GM18868 (cell line): ENCODE measurements around the gene KIAA1217.
A peak's percentile ranks its signal among the peaks of the same experiment; 100 is the strongest.
"Not testable (repeated sequence)": the region's sequence is repeated elsewhere in the genome, so short reads cannot be mapped to it uniquely, and the experiment has no call there.

Source experiments
- ATAC-seq: cut with Tn5 transposase; IDR thresholded peaks from one replicate; pipeline ENCODE4 v1.9.1; 2021; ENCODE audit warnings: mild to moderate bottlenecking, moderate library complexity; ENCODE audit not compliant: unreplicated experiment

The KIAA1217 gene

DNA sequence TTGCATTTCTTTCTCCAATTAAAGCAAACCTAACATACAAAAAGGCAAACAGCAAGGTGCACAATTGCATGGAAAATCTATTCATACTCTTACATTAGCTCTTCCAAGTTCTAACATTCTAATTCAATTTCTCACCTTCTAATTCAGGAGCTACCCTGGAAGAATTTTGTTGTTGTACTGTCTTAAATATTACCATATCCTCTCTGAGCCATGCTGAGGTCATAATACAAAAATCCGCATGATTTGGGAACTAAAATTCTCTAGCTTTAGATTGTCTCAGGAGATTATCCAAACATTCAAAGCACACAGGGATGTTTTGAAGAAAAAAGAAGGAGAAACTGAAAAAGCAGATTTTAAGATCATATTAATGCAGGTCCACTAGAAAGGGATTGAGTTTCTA, 229.9 kb downstream of the KIAA1217 start:
- ATAC-seq: no peak

DNA sequence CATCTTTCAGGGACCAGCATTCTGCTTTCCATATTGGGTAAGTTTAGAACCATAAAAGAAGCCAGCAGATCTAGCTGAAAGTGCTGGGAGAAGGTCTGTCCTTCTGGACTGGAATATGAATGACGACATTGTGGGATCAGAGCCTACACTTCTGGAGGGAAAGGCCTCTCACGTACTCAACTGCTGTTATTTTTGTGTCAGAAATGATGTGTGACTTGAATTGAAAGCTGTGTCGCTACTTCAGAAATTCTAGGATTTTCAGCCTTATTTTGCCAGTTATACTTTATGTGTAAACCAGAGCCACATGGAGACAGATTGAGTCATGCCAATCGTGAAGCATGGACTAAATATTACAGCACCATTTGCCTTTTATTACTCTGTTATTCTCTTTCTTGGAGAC, 231.0 kb downstream of the KIAA1217 start:
- ATAC-seq: no peak

DNA sequence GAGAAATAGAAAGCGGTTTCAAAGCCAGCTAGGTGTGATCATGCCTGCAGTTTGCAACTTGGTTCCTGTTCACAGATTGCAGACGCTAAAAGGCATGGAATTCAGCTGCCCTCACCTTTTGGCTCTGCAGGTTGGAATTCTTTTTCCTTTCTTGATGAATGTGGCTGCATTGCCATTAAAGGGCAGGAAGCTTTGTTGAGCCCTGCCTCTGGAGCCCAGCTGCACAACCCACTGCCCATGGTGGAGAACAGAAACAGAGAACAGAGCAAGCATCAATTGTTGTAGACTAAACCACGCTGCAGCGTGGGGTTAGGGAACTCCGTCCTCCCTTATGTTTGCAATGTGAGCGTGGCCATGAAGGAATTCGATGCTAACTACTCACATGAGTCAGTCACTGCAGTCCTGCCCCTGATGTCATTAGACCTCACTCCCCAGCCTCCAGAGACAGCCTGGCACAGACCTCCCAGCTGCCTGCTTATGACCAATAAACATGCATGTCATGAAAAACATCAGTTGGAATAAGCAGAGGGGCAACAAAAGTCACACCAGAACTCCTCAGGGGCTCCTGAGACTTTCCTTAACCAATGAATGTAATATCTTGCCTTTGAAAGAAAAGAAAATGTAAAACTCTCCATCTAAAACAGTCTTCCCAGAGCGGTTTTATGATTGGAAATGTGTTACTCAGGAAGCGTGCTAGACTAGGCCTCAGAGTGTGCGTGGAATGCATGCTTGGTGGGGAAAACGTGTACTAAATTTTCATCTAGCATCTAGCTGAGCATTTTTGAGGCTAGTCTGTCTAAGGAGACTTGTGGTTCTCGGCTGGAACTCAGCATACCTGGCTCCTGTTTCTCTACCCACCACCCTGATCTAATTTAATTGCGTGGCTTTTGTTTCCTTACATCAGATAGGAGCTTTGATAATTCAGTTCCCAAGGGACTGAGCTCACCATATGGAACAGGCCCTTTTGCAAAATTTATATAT, 232.2 kb downstream of the KIAA1217 start:
- ATAC-seq: peak; percentile 40

DNA sequence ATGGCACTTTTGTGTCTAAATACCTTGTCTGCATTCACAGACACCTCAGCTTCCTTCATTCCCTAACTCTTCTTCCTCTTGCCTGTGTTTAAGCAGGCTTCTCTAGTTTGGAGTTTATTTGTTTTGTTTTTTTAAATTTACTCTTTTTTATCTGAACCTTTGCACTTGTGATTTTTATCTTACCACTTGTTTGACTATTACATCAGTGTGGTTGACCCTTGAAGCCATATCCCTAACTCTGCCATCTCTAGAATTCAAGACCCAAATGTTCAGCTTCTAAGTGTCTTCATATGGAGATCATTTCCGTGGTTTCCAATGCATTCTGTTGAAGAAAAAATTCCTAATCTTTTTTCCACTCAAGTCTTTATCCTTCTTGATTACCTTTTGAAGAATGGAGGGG, 233.3 kb downstream of the KIAA1217 start:
- ATAC-seq: no peak

DNA sequence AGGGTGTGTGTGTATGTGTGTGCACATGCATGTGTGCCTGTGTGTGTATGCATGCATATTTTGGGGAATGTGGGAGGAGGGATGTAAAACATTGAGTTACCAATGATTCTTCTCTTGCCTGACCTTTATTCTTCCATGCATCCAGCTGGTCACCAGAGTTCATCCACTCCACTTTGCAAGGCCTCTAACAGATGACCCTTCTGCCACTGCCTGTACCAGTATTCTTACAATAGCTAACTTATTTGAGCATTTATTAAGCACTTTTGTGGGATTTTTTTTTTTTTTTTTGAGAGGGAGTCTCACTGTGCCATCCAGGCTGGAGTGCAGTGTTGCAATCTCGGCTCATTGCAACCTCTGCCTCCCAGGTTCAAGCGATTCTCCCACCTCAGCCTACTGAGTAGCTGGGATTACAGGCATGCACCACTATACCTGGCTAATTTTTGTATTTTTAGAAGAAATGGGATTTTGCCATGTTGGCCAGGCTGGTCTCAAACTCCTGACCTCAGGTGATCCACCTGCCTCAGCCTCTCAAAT, 233.8 kb downstream of the KIAA1217 start:
- ATAC-seq: not testable (repeated sequence)

DNA sequence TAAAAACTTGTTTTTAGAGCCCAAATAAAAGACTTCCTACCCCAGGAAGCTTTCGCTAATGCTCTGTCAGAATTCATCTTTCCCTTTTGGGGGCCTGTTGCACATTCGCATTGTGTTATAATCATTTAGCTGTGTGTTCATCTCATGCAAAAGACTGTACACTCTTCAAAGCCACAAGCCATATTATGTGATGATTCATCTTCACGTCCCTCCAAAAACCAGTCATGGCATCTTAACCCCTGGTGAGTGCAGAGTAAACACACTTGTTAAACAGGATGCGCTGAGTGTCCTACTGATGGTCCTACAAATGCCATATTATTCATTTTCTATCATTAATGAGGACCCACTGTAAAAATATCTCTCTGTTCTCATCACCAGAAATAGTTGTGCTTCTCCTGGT, 235.4 kb downstream of the KIAA1217 start:
- ATAC-seq: peak; percentile 47

DNA sequence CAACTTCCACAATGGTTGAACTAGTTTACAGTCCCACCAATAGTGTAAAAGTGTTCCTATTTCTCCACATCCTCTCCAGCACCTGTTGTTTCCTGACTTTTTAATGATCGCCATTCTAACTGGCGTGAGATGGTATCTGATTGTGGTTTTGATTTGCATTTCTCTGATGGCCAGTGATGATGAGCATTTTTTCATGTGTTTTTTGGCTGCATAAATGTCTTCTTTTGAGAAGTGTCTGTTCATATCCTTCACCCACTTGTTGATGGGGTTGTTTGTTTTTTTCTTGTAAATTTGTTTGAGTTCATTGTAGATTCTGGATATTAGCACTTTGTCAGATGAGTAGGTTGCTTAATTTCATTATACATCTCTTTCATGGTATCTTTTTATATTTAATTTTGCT, 237.0 kb downstream of the KIAA1217 start:
- ATAC-seq: not testable (repeated sequence)

DNA sequence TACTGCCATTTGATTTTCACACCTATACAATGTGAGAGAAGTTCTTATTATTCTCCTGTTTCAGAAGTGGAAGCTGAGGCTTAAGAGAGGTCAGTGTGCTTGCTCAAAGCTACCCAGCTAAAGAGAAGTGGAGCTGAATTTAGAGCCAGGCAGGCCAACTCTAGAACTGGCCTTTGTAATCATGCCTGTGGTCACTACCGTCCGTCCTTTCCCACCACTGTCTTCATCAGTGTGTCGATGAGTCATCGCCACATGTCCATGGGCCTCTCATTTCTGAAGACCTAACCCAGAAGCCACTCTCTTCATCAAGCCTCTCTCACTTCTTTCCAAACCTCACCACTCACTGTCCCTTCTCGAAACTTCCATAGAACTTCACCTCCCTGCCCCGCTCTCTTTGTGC, 237.8 kb downstream of the KIAA1217 start:
- ATAC-seq: no peak

DNA sequence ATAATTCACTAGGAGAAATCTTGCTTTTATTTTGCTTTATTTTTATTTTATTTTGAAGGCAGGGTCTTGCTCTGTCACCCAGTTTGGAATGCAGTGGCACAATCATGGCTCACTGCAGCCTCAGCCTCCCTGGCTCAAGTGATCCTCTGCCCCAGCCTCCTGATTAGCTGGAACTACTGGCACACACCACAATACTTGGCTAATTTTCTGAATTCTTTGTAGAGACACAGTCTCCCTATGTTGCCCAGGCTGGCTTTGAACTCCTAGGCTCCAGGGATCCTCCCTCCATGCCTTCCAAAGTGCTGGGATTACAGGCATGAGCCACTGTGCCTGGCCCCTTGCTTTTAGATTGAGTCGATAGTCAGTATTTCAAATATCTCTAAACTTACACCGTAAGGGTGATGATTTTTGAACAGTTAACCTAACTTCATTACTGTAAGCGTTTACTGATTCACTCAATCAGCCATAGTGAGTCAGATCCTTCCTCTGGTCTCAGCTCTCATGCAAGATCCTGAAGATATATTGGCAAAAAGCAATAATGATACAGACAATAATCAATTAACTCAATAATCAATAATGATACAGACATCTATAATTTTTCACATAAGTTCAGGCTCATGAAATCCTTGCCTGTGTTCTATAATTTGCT, 239.5 kb downstream of the KIAA1217 start:
- no peak for ATAC-seq

DNA sequence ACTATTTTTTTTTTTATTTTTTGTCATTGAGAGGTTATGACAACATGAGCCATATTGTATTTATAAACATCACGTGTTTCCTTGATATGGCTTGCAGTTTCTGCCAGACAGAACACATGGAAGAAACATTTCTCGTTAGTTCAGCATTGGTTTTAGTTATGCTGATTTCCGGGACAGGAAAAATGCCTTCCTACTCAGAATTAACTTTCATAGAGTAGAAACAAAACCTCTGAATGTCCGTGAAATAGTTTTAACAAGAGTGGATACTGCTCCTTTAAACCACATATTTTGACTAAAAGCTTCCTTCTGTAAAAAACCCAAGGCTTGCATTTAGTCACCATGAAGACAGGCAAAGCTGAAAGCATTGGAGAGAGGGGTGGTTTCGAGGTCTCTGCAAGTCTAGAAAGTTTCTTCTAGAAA, 240.4 kb downstream of the KIAA1217 start:
- peak; percentile 91 for ATAC-seq

DNA sequence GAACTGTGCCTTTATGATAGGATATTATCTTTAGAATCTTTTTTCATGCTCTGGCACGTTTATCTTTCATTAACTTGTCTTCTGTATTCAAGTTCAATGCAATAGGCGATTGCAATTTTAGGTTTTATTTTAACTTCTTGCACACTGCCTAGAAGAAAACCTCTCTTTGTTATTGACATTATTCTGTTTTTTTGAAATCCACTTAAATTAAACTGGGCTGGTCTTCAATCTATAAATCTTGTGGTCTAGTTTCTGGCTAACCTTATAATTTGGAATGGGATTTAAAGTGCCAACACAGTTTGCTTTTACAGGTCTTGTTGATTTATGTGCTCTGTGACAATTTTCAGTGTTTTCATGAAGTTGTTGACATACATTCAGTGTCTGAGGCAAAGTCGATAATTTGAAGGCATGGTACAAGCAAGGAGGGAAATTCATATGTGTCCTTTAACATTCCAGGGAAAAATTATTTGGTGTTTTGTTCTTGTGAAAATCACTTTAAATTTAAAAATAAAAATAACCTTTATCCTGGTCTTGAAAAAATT, 240.9 kb downstream of the KIAA1217 start:
- no peak for ATAC-seq

DNA sequence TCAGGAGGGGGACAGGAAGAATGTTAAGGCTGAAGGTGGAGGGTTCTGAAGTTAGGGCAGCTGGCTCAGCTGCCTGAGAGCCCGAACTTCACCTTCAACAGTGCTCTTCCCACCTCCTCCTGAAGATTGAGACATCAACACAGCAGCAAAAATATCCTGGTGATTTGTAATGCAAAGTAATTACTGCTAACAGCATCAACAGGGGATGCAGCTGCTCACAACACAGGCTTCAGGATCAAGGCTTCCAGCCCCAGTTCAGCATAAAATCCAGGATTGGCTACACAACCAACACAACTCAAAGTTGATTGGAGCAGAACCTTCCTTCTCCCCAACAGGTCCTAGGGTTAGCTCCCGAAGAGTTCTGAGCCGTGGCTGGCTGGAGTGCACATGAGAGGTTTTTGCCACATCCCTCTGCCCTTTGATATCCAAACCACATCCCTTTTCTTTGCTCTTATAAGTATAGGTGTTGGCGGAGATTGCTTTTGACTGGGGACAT, 242.4 kb downstream of the KIAA1217 start:
- no peak for ATAC-seq

DNA sequence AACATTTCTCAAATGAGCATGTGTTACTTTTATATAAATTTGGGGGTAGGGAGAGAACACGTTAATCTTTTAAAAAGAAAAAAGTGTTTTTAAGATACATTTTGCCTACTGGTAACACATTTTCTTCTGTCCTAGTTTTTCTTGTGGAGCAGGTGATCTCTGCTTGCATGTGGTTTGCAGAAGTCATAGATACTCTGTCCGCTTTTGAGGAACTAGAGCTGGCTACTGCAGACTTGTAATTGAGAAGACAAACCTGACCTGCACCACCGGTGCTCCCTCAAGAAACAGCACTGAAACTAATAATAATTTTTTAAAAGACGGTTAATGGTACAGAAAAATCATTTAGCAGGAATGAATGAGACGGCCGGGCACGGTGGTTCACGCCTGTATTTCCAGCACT, 243.1 kb downstream of the KIAA1217 start:
- no peak for ATAC-seq

DNA sequence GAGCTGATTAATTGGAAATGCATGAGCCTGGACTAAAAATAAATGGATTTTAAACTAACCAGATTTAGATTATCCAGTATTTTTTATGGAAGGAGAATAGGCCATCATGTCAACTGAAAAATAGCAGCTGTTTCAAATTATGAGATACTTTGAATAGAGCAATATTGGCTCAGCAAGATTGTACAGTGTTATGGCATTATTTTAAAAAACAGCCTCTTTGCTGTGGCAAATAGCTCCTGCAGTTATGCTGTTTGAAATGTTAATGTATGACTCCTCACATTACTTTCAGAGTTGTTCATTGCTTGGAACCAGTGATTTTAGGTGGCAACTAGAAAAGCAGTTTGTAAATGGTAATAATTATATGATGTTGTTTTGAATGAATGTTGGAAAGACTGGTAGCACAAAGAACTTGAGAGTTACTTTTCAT, 244.5 kb downstream of the KIAA1217 start:
- no peak for ATAC-seq

DNA sequence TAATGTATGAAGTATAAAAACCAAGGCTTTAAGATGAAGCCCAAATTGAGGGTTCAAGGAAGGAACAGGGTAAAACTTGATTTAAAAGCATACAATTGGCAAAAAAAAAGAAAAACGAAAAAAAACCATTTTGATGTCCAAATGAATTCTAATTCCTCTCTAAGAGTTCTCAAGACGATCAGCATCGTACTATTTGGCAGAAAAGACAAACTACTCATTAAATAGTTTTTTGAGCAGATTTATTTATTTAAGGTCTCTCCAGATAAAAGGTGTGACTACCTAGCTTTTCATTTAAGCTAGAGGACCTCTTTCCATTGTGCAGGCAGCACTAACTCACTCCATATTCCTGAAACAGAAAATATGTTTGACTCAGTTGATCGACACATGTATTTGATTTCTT, 245.0 kb downstream of the KIAA1217 start:
- no peak for ATAC-seq

DNA sequence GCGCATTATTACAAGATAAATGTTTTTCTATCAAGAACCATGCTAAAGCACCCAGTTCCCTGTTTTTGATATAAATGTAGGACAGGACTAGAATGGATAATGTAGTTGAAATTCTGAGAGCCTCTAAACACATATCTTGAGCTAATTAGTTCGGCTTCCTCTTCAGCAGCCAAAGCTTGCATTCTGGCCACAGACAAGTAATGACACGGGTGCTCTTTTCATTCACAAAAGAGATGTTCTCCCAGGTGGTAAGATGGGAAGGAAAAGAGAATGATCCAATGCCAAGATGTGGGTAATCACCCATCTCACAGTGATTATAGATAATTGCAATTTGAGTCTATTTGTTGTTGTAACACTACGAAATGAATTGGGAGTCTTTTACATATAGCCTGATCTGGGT, 246.5 kb downstream of the KIAA1217 start:
- ATAC-seq: no peak

DNA sequence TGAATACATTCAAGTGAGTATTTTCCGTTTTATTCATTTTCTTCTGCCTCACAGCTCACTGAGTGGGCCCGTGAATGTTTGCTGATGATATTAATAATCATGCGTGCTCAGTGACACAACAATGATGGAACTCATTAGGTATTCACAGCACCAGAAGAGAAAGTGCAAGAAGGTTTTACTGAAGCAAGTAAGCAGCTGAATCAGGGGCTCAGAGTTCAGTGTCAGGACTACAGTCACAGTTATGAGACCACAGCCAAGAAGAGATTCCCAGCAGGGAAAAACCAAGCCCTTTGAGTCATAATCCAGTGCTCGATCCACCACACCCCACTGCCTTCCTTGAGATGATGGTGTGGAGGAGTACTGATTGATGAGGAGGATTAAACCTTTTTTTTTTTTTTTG, 247.4 kb downstream of the KIAA1217 start:
- ATAC-seq: no peak

DNA sequence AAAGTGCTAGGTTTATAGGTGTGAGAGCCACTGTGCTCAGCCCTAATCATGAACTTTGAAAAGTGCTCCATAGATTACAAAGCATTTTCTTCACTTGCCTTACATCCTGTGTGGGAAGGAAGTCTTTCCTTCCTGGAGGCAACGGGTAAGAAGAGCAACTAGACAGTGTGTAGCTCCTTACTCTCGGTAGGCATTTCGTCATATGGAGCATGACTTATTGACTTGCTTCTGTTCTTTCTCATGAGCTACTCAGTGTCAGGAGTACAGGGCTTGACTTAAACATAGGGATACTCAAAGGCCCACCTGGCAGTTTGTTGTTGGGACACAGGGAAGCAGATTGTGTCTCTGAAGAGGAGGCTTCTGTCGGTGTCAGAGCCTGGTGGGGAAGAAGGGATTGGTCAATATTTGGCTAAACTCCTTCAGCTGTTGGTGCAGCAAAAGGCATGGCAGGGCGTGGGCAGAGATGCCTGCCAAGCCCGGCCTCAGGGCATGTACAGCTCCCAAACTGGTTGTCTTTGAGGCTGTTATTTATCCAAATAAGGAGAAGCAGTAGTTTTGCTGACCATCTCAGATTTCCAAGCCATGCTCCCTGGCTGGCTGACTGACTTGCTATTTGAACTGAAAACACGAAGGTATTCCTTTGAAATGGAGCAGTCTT, 248.9 kb downstream of the KIAA1217 start:
- no peak for ATAC-seq

DNA sequence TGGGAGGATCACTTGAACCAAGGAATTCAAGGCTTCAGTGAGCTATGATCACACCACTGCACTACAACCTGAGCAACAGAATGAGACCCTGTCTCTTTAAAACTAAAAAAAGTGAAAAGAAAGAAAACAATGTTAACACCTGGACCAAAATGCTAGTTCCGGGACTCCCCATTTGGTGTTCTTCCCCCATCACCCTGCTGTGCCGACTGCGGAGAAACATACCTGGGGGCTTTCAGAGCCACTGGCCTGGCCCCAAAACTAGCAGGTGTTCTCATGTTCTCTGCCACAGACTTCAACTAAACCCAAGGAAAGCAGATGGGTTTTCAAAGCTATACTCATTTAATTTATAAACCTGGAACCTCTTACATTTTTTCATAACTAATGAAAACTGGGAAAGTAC, 250.9 kb downstream of the KIAA1217 start:
- ATAC-seq: no peak

DNA sequence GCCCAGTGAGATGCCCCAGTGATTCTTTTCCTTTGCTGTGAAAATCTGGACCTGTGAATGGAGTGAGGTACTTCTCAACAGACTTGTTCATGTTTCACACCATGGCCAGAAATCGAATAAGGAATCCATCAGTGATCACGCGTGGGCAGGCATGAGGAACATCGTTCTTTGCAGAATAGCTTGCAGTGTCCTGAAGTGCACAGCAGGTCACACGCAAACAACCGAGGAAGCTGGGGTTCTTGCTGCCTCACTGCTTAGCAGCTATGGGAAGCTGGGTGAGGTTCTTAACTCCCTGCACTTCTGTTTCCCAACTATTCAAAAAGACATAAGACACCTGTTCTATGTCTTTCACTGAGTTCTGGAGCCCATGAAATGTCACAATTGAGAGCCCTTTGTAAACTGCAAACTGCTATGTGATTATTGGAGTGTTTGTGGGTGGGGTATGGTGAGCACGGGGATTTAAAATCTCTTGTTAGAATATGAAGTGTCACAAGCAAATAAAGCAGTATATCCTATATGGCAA, 253.4 kb downstream of the KIAA1217 start:
- no peak for ATAC-seq
